Karpas-422 (cell line): ENCODE measurements around the gene PPP6R2. TPM values are rescaled to one million over a fixed set of nuclear protein-coding genes. Genes with fewer than 3 reads are reported as not detected.

Experiments
- DNase-seq: peaks from one replicate; pipeline ENCODE4 v3.0.0-alpha.2; 2015
- H2AFZ ChIP-seq: fragments of 200-600 bp; sonication (generic); 2 replicates; pipeline ENCODE4 v1.6.1; 2014; ENCODE audit warnings: antibody characterized with exemption, low read length, mixed read lengths
- H3K27ac ChIP-seq: fragments of 200-600 bp; sonication (generic); 2 replicates; pipeline ENCODE4 v1.5.1; 2014; ENCODE audit warnings: mild to moderate bottlenecking, low read length, moderate library complexity
- H3K27me3 ChIP-seq: fragments of 200-600 bp; sonication (generic); 2 replicates; pipeline ENCODE4 v1.6.1; 2014; ENCODE audit warnings: low read length, mixed read lengths
- H3K36me3 ChIP-seq: fragments of 200-600 bp; sonication (generic); 2 replicates; pipeline ENCODE4 v1.6.1; 2014; ENCODE audit warnings: low read length, mixed read lengths; ENCODE audit not compliant: insufficient read depth
- H3K4me1 ChIP-seq: fragments of 200-600 bp; sonication (generic); 2 replicates; pipeline ENCODE4 v1.6.1; 2014; ENCODE audit warnings: mild to moderate bottlenecking, low read length, mixed read lengths
- H3K4me2 ChIP-seq: fragments of 200-600 bp; sonication (generic); 2 replicates; pipeline ENCODE4 v1.6.1; 2014; ENCODE audit warnings: low read length, low read depth, mild to moderate bottlenecking; ENCODE audit not compliant: poor library complexity, severe bottlenecking
- H3K4me3 ChIP-seq: fragments of 200-600 bp; sonication (generic); 2 replicates; pipeline ENCODE4 v1.5.1; 2014; ENCODE audit warnings: mild to moderate bottlenecking, antibody characterized with exemption, low read length, mixed read lengths
- H3K79me2 ChIP-seq: fragments of 200-600 bp; sonication (generic); 2 replicates; pipeline ENCODE4 v1.6.1; 2014; ENCODE audit warnings: mild to moderate bottlenecking, low read length, mixed read lengths
- H3K9ac ChIP-seq: fragments of 200-600 bp; sonication (generic); 2 replicates; pipeline ENCODE4 v1.6.0; 2014; ENCODE audit warnings: low read length
- H3K9me2 ChIP-seq: fragments of 200-600 bp; sonication (generic), shearing (Covaris generic); replicated peaks from 2 replicates; pipeline ENCODE4 v1.6.0; 2014; ENCODE audit warnings: mild to moderate bottlenecking, low read length, moderate library complexity; ENCODE audit not compliant: insufficient read depth
- H3K9me3 ChIP-seq: fragments of 300-700, 200-600 bp; sonication (generic); 2 replicates; pipeline ENCODE4 v1.6.1; 2014; ENCODE audit warnings: low read length, mixed read lengths
- H4K20me1 ChIP-seq: fragments of 200-600 bp; sonication (generic); 2 replicates; pipeline ENCODE4 v1.6.1; 2014; ENCODE audit warnings: mild to moderate bottlenecking, antibody characterized with exemption, low read length, low read depth; ENCODE audit not compliant: insufficient read depth
- total RNA-seq: library from RNA; depleted of rRNA; stranded (reverse); fragments of >200 nt; shearing (Covaris generic); gene quantifications from 2 replicates; pipeline ENCODE4 v1.2.3, GENCODE V29; 2014; ENCODE audit warnings: low replicate concordance; rRNA removed

Gene PPP6R2, protein sequence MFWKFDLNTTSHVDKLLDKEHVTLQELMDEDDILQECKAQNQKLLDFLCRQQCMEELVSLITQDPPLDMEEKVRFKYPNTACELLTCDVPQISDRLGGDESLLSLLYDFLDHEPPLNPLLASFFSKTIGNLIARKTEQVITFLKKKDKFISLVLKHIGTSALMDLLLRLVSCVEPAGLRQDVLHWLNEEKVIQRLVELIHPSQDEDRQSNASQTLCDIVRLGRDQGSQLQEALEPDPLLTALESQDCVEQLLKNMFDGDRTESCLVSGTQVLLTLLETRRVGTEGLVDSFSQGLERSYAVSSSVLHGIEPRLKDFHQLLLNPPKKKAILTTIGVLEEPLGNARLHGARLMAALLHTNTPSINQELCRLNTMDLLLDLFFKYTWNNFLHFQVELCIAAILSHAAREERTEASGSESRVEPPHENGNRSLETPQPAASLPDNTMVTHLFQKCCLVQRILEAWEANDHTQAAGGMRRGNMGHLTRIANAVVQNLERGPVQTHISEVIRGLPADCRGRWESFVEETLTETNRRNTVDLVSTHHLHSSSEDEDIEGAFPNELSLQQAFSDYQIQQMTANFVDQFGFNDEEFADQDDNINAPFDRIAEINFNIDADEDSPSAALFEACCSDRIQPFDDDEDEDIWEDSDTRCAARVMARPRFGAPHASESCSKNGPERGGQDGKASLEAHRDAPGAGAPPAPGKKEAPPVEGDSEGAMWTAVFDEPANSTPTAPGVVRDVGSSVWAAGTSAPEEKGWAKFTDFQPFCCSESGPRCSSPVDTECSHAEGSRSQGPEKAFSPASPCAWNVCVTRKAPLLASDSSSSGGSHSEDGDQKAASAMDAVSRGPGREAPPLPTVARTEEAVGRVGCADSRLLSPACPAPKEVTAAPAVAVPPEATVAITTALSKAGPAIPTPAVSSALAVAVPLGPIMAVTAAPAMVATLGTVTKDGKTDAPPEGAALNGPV
- 32.9 and 78.0 TPM in 2 replicates for total RNA-seq

DNA sequence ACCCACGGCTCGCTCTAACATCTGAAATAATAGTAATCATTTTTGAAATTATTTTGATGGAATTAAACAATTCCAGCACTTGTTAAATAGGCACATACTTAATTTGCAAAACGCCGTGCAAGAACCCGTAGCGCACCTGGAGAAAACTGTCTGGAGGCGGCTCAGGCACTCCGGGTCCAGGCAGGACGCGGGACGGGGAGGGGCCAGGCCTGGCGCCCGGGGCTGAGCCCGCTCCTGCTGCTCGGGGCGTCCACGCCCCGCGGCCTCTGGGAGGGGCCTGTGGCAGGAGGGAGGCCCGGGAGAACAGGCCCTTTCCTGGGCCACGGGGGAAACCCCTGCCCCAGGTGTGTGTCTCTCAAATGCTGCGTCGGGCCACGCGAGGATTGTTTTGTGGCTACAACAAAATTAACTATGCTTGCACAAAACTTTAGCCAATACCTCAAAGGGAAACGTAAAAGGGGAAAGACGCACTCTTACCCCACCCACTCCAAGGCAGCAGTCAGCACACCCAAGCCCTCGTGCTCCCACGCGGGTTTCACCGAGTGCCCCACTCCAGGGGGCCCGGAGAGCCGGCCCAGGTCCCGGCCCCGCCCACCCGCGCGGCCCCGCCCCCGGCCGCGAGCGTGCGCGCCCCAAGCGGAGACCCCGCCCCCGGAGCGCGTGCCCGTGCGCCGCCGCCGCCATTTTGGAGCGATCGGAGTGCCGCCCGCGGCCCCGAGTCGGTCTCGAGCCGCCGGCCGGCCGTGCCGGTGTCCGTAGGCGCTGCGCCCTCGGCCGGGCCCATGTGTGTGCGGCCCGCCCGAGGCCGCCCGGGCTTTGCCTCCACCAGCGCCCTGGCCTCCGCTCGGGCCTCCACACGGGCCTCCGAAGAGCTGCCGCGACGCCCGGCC is at the start of gene PPP6R2:
TSS of gene PPP6R2 (plus strand) at position 677 of the 890 bp plus-strand sequence. CDS start 50,582 bp downstream, outside the sequence.
- Histone ChIP-seq H4K20me1 (no peaks in the 10 kb centered on the region), H3K9ac (peak within 1 kb of the TSS; percentile 96), H2AFZ (peak within 1 kb of the TSS; percentile 87), H3K4me3 (peak within 1 kb of the TSS; percentile 92), H3K27ac (peak within 1 kb of the TSS; percentile 74), H3K4me2 (peak within 1 kb of the TSS; percentile 83), H3K36me3 (no peaks in the 10 kb centered on the region), H3K9me2 (0 out of 2 replicates have a peak, but pooled peaks cover 3% of the 10 kb centered on the region), H3K27me3 (no peaks in the 10 kb centered on the region), H3K4me1 (peaks cover 11% of the 10 kb centered on the region), H3K9me3 (peaks cover 10% of the 10 kb centered on the region), H3K79me2 (peaks cover 23% of the 10 kb centered on the region)
- peak; percentile 93 for DNase-seq

DNA sequence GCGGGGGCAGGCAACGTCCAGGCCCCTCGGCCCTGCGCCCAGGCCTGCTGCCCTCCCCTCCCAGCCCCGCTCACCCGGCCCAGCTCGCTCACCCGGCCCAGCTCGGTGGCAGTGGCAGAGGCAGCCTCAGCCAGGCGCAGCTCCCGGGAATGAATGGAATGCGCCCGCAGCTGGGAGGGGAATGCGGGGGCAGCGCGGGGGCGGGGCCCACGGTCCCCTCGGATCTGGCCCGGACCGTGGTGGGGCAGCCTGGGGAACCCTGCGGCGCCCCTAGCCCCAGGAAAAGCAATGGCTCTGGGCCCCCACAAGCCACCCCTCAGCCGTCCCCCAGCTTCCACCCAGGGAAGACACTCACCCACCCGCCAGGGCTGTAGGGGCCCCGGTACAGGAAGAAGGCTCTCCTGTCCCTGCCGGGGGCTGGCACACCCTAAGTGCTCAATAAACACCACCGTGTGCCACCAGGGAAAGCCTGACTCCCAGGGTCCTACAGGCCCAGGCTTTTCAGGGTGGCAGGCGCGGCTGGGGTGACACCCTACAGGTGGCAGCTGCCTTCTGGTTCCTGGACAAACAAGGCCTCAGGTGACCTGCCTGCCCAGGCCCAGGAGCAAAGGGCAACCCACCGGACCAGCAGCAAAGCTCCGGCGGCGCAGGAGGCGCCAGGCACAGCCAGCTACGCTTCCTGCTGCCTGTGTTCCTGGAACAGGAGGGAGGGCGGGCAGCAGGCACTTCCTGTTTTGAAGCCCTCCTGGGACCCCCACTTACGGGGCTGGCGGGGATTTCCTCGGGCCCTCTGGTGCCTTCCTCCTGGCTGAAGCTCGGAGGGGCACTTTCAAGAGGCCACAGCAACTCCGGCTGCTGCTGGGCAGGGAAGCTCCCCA is 49.4 kb upstream of the PPP6R2 start:
- Histone ChIP-seq H3K27ac (no peak overlapping the region), H3K9me3 (no peaks in the 10 kb centered on the region), H3K9me2 (no peaks in the 10 kb centered on the region), H3K9ac (peak overlapping the region; percentile 24; the same call in 1 of the 2 replicates), H3K79me2 (no peaks in the 10 kb centered on the region), H3K36me3 (no peaks in the 10 kb centered on the region), H3K4me2 (peak overlapping the region; percentile 41), H2AFZ (no peak overlapping the region), H4K20me1 (peaks cover 30% of the 10 kb centered on the region; the same call in 1 of the 2 replicates), H3K4me1 (peaks cover 33% of the 10 kb centered on the region), H3K4me3 (no peak overlapping the region), H3K27me3 (no peaks in the 10 kb centered on the region)
- DNase-seq = peak; percentile 77

DNA sequence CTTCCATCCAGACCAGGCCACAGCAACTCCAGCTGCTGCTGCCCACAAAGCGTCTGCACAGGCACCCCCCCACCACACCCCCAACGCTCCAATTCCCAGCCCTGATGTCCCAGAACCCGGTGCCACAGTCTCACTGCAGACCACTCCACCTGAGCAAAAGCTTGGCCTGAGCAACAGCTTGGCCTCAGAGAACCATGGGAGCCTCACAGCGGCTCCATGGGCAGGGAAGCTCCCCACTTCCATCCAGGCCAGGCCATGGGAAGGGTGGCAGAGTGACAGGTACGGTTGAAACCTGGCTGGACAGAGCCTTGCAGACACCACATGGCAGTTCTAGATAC is 48.8 kb upstream of the PPP6R2 start:
- Histone ChIP-seq H3K27me3 (no peaks in the 10 kb centered on the region), H4K20me1 (peaks cover 30% of the 10 kb centered on the region; the same call in 1 of the 2 replicates), H3K9me2 (no peaks in the 10 kb centered on the region), H3K9me3 (no peaks in the 10 kb centered on the region), H2AFZ (no peak overlapping the region), H3K4me1 (peaks cover 33% of the 10 kb centered on the region), H3K36me3 (no peaks in the 10 kb centered on the region), H3K79me2 (no peaks in the 10 kb centered on the region), H3K9ac (peak overlapping the region; percentile 24; the same call in 1 of the 2 replicates), H3K4me3 (no peak overlapping the region), H3K4me2 (peak overlapping the region; percentile 41), H3K27ac (no peak overlapping the region)
- DNase-seq = no peak

DNA sequence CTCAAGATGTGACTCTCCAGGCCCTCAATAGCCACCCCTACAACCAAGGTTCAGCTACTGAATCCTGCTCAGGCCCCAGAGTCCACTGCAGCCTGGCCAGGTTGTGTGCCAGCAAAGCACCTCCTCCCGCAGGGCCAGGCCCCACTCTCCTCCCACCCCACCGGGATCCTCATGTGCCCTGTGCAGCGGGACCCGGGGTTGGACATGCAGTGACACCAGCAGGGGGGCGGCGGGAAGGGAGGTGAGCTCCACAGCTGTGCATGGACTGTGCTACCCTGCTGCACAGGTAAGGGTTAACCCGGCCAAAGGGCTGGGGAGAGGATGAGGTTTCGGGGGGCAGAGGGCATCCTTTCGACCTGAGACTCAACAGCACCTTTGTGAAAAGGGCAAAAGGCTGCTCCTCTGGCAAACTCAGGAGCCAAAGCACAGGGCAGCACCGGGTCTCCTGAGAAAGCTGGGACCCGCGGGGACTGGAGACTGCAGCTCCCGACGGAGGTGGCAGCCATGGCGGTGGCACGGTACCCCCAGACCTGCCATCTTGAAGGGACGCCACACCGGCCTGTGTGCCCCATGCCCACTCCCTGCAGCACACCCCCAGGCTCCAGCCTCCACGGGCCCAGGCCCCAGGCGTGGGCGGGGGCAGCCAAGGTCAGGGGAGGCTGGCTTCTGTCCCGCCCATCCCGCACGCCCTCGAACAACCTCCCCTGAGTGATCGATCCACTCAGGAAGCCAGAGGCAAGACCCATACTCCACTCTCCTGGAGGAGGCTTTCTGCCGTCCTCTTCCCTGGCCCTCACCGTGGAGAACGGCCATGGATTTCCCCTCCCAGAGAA is 46.3 kb upstream of the PPP6R2 start:
- H3K9ac ChIP-seq = no peak overlapping the region

DNA sequence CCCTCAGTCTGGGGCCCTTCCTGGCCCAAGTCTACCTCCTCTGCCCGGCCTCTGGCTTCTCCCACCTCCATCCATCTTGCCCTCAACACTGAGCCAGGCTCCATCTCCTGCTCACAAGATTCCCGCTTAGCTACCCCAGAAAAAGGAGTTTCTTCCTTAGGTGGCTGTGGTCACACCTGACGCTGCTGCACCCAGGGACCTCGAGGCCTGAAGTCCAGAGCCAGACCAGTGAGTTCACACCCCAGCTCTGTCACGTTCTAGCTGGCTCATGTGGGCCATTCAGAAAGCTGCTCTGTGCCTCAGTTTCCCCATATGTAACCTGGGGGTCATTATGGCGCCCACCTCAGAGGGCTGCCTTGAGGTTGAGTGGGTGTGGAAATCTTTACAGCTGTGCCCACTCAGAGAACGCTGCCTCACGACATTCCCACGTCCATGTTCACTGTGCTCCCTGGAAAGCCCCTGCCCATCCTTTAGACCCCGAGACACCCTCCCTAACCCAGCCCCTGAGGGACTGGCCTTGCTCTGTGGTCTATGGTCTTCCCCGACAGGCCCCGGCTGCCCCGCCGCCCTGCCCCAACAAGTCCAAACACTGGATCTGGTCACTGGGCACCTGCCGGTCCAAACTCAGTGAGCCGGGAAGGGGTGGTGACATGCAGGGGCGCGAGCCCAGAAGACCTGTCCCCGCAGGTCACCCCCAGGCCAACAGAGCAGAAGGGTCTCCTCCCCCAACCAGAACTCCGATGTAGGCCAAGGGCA is 45.4 kb upstream of the PPP6R2 start:
- Histone ChIP-seq H3K79me2 (no peaks in the 10 kb centered on the region), H3K9me3 (no peaks in the 10 kb centered on the region), H3K9me2 (no peaks in the 10 kb centered on the region), H3K4me3 (no peak overlapping the region), H3K36me3 (no peaks in the 10 kb centered on the region), H2AFZ (no peak overlapping the region), H3K27ac (no peak overlapping the region), H3K4me2 (no peak overlapping the region), H3K4me1 (peaks cover 34% of the 10 kb centered on the region), H4K20me1 (peaks cover 19% of the 10 kb centered on the region; the same call in 1 of the 2 replicates), H3K9ac (no peak overlapping the region), H3K27me3 (no peaks in the 10 kb centered on the region)
- DNase-seq = no peak

More for the DNA sequence above, 46.3 kb upstream of the PPP6R2 start:
- no peaks in the 10 kb centered on the region for H3K27me3 ChIP-seq
- H3K27ac ChIP-seq = no peak overlapping the region
- peaks cover 16% of the 10 kb centered on the region; the same call in 1 of the 2 replicates for H4K20me1 ChIP-seq
- H3K79me2 ChIP-seq = no peaks in the 10 kb centered on the region
- no peaks in the 10 kb centered on the region for H3K9me3 ChIP-seq
- no peaks in the 10 kb centered on the region for H3K36me3 ChIP-seq
- no peaks in the 10 kb centered on the region for H3K9me2 ChIP-seq
- no peak overlapping the region for H3K4me3 ChIP-seq
- no peak overlapping the region for H2AFZ ChIP-seq
- no peak for DNase-seq
- H3K4me1 ChIP-seq = peaks cover 37% of the 10 kb centered on the region
- no peak overlapping the region for H3K4me2 ChIP-seq

DNA sequence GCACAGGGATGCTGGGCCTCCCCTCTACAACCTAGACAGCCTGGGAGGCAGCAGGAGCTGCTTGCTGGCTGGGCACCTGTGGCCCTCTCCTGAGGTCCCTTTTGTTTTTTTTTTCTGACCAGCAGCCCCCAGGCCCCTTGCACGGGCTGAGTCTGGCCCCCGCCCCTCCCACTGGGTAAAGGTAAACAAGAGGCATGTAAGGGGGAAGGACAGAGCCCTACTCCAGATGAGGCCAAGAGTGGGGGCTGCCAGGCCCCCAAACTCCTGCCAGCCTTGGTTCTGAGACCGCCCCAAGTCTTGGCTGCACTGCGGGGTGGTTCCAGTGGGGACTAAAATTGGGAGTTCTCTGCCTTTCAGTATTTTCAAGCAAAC is 44.9 kb upstream of the PPP6R2 start:
- H3K9me3 ChIP-seq = no peaks in the 10 kb centered on the region
- no peak overlapping the region for H2AFZ ChIP-seq
- no peaks in the 10 kb centered on the region for H3K9me2 ChIP-seq
- peaks cover 32% of the 10 kb centered on the region for H3K4me1 ChIP-seq
- H3K27ac ChIP-seq = no peak overlapping the region
- no peaks in the 10 kb centered on the region for H3K27me3 ChIP-seq
- H3K79me2 ChIP-seq = no peaks in the 10 kb centered on the region
- DNase-seq = no peak
- no peak overlapping the region for H3K4me2 ChIP-seq
- H3K4me3 ChIP-seq = no peak overlapping the region
- no peak overlapping the region for H3K9ac ChIP-seq
- peaks cover 25% of the 10 kb centered on the region; the same call in 1 of the 2 replicates for H4K20me1 ChIP-seq
- no peaks in the 10 kb centered on the region for H3K36me3 ChIP-seq
